ENCODE results near the gene CA11.

GRCh38 chr19:48665786-48666185, 19.8 kb upstream of the CA11 start:
- no peak for TF ChIP-seq PAX5 (IDR thresholded peaks at IDR 0.05; ENCODE audit: insufficient read depth, low read length, severe bottlenecking)
- TF ChIP-seq POLR2A (IDR thresholded peaks at IDR 0.05; ENCODE audit: low read depth, low read length): no peak
- TF ChIP-seq TAF1 (IDR thresholded peaks at IDR 0.05; ENCODE audit: low read depth, low read length): no peak
- no peak for TF ChIP-seq POLR2AphosphoS5 (IDR thresholded peaks at IDR 0.05; ENCODE audit: low read depth, low read length)
- no peak for TF ChIP-seq POU2F2 (IDR thresholded peaks at IDR 0.05; ENCODE audit: low read depth, low read length)
- no peak for TF ChIP-seq SPI1 (IDR thresholded peaks at IDR 0.05; ENCODE audit: low read depth, low read length)

Data from GM12891 (cell line).